Smooth muscle cell (in vitro differentiated cells): ENCODE measurements around the gene RBM42. TPM values are rescaled to one million over a fixed set of nuclear protein-coding genes. Genes with fewer than 3 reads are reported as not detected.

ENCODE experiments used
- DNase-seq: peaks from one replicate; lab custom pipeline; 2025; ENCODE audit not compliant: unreplicated experiment; lab: John Stamatoyannopoulos, UW
- H2AFZ ChIP-seq: fragments of 200-600 bp; sonication (generic); 2 replicates; pipeline ENCODE4 v1.6.0; 2016; ENCODE audit warnings: antibody characterized with exemption, low read depth, mild to moderate bottlenecking
- H3F3A ChIP-seq: fragments of 200-600 bp; sonication (generic); 2 replicates; pipeline ENCODE4 v1.6.0; 2017; ENCODE audit warnings: antibody characterized with exemption, low read depth
- H3K27ac ChIP-seq: fragments of 200-600 bp; sonication (generic); 2 replicates; pipeline ENCODE4 v1.5.1; 2016; ENCODE audit warnings: low read depth, mild to moderate bottlenecking
- H3K27me3 ChIP-seq: fragments of 200-600 bp; sonication (generic); 2 replicates; pipeline ENCODE4 v1.6.1; 2016; ENCODE audit warnings: low read depth, mild to moderate bottlenecking
- H3K36me3 ChIP-seq: fragments of 200-600 bp; sonication (generic); 2 replicates; pipeline ENCODE4 v1.5.1; 2016; ENCODE audit warnings: low read depth
- H3K4me1 ChIP-seq: fragments of 200-600 bp; sonication (generic); 2 replicates; pipeline ENCODE4 v1.5.1; 2016; ENCODE audit warnings: low read depth
- H3K4me2 ChIP-seq: fragments of 200-600 bp; sonication (generic); 2 replicates; pipeline ENCODE4 v1.6.0; 2016; ENCODE audit warnings: mild to moderate bottlenecking
- H3K4me3 ChIP-seq: fragments of 200-600 bp; sonication (generic); 2 replicates; pipeline ENCODE4 v1.5.1; 2016; ENCODE audit warnings: mild to moderate bottlenecking
- H3K79me2 ChIP-seq: fragments of 200-600 bp; sonication (generic); 2 replicates; pipeline ENCODE4 v1.6.0; 2016; ENCODE audit warnings: low read depth, mild to moderate bottlenecking
- H3K9ac ChIP-seq: fragments of 200-600 bp; sonication (generic); 2 replicates; pipeline ENCODE4 v1.6.0; 2016; ENCODE audit warnings: low read depth
- H3K9me3 ChIP-seq: fragments of 200-600 bp; sonication (generic); replicated peaks from 2 replicates; pipeline ENCODE4 v1.5.1; 2016; ENCODE audit warnings: low read depth
- H4K20me1 ChIP-seq: fragments of 200-600 bp; sonication (generic); 2 replicates; pipeline ENCODE4 v1.6.0; 2016; ENCODE audit warnings: low read depth
- CTCF ChIP-seq: fragments of 200-600 bp; sonication (generic); IDR thresholded peaks from 2 replicates; pipeline ENCODE4 v1.5.1; 2017; ENCODE audit warnings: borderline replicate concordance, mild to moderate bottlenecking, antibody characterized with exemption; ENCODE audit not compliant: insufficient read depth, poor library complexity, severe bottlenecking
- WGBS: methylation state at CpG from one replicate; pipeline ENCODE4 v1.1.7; 2016; ENCODE audit warnings: low lambda C conversion rate; 5-methylcytosine and 5-hydroxymethylcytosine counted together
- polyA plus RNA-seq: library from polyadenylated mRNA; unstranded; fragments of >200 nt; fragmentation: Nextera tagmentation; extraction: Ambion mirVana; gene quantifications from 2 replicates; pipeline ENCODE4 v1.2.1, GENCODE V29; 2016
- total RNA-seq: library from RNA; depleted of rRNA; stranded (reverse); fragments of >200 nt; gene quantifications from 2 replicates; pipeline ENCODE4 v1.2.3, GENCODE V29; 2014

The RBM42 gene
- total and polyA plus RNA-seq, 2 experiments from 2014 or later, result 42.4 to 143 TPM

DNA sequence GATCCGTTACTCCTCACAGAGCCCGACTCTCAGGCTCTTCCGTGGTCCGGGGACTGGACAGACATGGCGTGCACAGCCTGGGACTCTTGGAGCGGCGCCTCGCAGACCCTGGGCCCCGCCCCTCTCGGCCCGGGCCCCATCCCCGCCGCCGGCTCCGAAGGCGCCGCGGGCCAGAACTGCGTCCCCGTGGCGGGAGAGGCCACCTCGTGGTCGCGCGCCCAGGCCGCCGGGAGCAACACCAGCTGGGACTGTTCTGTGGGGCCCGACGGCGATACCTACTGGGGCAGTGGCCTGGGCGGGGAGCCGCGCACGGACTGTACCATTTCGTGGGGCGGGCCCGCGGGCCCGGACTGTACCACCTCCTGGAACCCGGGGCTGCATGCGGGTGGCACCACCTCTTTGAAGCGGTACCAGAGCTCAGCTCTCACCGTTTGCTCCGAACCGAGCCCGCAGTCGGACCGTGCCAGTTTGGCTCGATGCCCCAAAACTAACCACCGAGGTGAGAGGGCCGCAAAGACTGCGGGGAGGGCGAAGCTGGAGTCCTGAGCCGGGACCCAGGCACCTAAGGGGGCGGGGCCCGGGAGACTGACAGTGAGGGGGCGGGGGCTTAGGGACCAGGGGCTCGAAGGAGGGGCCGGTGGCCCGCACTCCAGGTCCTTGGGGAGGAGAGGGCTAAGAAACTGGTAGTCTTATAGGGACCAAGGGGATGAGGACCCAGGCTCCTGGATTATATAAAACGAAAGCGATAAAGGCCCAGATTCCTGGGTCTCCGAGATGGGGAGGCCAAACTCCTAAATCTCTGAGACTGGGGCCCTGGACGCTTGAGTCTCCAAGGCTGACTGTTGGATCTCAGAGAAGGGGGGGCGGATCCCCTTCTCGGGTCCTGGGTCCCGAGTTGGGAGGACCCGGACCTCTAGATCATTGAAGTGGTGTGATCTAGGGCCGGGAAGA is 14.7 kb downstream of the RBM42 start:
- H3K36me3 ChIP-seq, result no peaks in the 10 kb centered on the region
- under 1% methylated on average over 58 of the region's 69 CpGs for WGBS

DNA sequence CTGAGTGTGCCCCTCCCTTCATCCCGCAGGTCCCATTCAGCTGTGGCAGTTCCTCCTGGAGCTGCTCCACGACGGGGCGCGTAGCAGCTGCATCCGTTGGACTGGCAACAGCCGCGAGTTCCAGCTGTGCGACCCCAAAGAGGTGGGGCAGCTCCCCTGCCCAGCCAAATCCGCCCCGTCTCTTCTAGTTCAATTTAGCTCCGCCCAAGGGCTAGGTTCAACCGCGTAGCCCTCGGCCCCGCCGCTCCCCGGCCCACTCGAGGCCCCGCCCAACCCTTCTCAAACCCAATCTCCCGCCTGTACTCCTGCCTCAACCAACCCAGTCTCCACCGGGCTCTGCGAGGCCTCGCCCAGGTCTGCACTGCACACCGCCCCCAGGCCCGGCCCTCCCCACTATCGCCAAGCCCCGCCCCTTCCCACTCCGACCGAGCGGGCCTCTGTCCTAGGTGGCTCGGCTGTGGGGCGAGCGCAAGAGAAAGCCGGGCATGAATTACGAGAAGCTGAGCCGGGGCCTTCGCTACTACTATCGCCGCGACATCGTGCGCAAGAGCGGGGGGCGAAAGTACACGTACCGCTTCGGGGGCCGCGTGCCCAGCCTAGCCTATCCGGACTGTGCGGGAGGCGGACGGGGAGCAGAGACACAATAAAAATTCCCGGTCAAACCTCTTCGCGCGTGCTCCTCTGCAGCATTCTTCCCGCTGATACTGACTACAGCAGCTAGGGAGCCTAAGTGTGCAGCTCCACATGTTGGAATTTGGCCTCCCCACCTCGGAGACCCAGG is 15.6 kb downstream of the RBM42 start:
- peaks cover 4% of the 10 kb centered on the region for H4K20me1 ChIP-seq
- H3K27me3 ChIP-seq, result no peaks in the 10 kb centered on the region
- peaks cover 18% of the 10 kb centered on the region for H3K4me1 ChIP-seq
- WGBS, result 2% methylated on average over 60 of the region's 60 CpGs
- peaks cover 12% of the 10 kb centered on the region for H3K79me2 ChIP-seq
- H3K9ac ChIP-seq, result peak overlapping the region; percentile 26
- H2AFZ ChIP-seq, result peak overlapping the region; percentile 80
- H3F3A ChIP-seq, result peaks cover 21% of the 10 kb centered on the region
- H3K4me3 ChIP-seq, result peak overlapping the region; percentile 61
- no peak for TF ChIP-seq CTCF
- no peaks in the 10 kb centered on the region for H3K9me3 ChIP-seq
- peak overlapping the region; percentile 86 for H3K27ac ChIP-seq
- no peaks in the 10 kb centered on the region for H3K36me3 ChIP-seq
- DNase-seq, result peak; percentile 82
- peak overlapping the region; percentile 91 for H3K4me2 ChIP-seq

More for the DNA sequence above, 14.7 kb downstream of the RBM42 start:
- H3K27me3 ChIP-seq, result no peaks in the 10 kb centered on the region
- peaks cover 4% of the 10 kb centered on the region for H3K79me2 ChIP-seq
- DNase-seq, result peak; percentile 86
- peaks cover 21% of the 10 kb centered on the region for H3F3A ChIP-seq
- H3K9me3 ChIP-seq, result no peaks in the 10 kb centered on the region
- peak overlapping the region; percentile 91 for H3K4me2 ChIP-seq
- H2AFZ ChIP-seq, result peak overlapping the region; percentile 80
- H3K9ac ChIP-seq, result peak overlapping the region; percentile 26
- H3K27ac ChIP-seq, result peak overlapping the region; percentile 86
- peak overlapping the region; percentile 61 for H3K4me3 ChIP-seq
- H4K20me1 ChIP-seq, result no peaks in the 10 kb centered on the region
- peaks cover 13% of the 10 kb centered on the region for H3K4me1 ChIP-seq
- TF ChIP-seq CTCF, result no peak

- Histone ChIP-seq H4K20me1 (peaks cover 12% of the 10 kb centered on the region), H3K4me1 (peaks cover 18% of the 10 kb centered on the region), H3K4me3 (peak overlapping the region; percentile 61), H3K27ac (no peak overlapping the region), H3K4me2 (peak overlapping the region; percentile 91), H3F3A (peaks cover 16% of the 10 kb centered on the region), H3K27me3 (no peaks in the 10 kb centered on the region), H2AFZ (peak overlapping the region; percentile 48), H3K9me3 (no peaks in the 10 kb centered on the region), H3K79me2 (peaks cover 20% of the 10 kb centered on the region), H3K9ac (no peak overlapping the region), H3K36me3 (no peaks in the 10 kb centered on the region)
- peak; percentile 52 for DNase-seq
- TF ChIP-seq CTCF, result no peak
- 15% methylated on average over 20 of the region's 20 CpGs for WGBS
Measured at GRCh38 chr19:35644987-35645679, 16.3 kb downstream of the RBM42 start.
